Neural progenitor cell (in vitro differentiated cells): Measurements from ENCODE around the gene BHLHA9. TPM values are rescaled to one million over a fixed set of nuclear protein-coding genes. Genes with fewer than 3 reads are reported as not detected.

Experiments used
- DNase-seq: peaks from one replicate; pipeline ENCODE4 v3.0.0-alpha.2; 2016; ENCODE audit warnings: low spot score
- H2AFZ ChIP-seq: fragments of 200-600 bp; sonication (generic); replicated peaks from 2 replicates; pipeline ENCODE4 v1.6.1; 2016; ENCODE audit warnings: antibody characterized with exemption
- H3F3A ChIP-seq: fragments of 200-600 bp; sonication (generic); 2 replicates; pipeline ENCODE4 v1.6.1; 2016; ENCODE audit warnings: antibody characterized with exemption, low read depth
- H3K27ac ChIP-seq: fragments of 200-600 bp; sonication (generic); 2 replicates; pipeline ENCODE4 v1.5.1; 2016; ENCODE audit warnings: mild to moderate bottlenecking
- H3K27me3 ChIP-seq: fragments of 200-600 bp; sonication (generic); 2 replicates; pipeline ENCODE4 v1.6.1; 2016; ENCODE audit warnings: mild to moderate bottlenecking, moderate library complexity
- H3K36me3 ChIP-seq: fragments of 200-600 bp; sonication (generic); 2 replicates; pipeline ENCODE4 v1.5.1; 2016
- H3K4me1 ChIP-seq: fragments of 200-600 bp; sonication (generic); 2 replicates; pipeline ENCODE4 v1.6.1; 2016; ENCODE audit warnings: mixed run types
- H3K4me2 ChIP-seq: fragments of 200-600 bp; sonication (generic); 2 replicates; pipeline ENCODE4 v1.6.1; 2016
- H3K4me3 ChIP-seq: fragments of 200-600 bp; sonication (generic); 2 replicates; pipeline ENCODE4 v1.5.1; 2016
- H3K79me2 ChIP-seq: fragments of 200-600 bp; sonication (generic); 2 replicates; pipeline ENCODE4 v1.6.1; 2016; ENCODE audit warnings: low read depth
- H3K9ac ChIP-seq: fragments of 200-600 bp; sonication (generic); 2 replicates; pipeline ENCODE4 v1.6.1; 2016
- H3K9me3 ChIP-seq: fragments of 200-600 bp; sonication (generic); 2 replicates; pipeline ENCODE4 v1.5.1; 2016; ENCODE audit warnings: low read depth
- H4K20me1 ChIP-seq: fragments of 200-600 bp; sonication (generic); 2 replicates; pipeline ENCODE4 v1.6.1; 2016; ENCODE audit warnings: low read depth
- H3K27ac Mint-ChIP-seq: 3 replicates; pipeline ENCODE4 v1.8.0; 2021; ENCODE audit warnings: mixed read lengths
- H3K27me3 Mint-ChIP-seq: 2 replicates; pipeline ENCODE4 v1.8.0; 2022; ENCODE audit warnings: low read depth, mild to moderate bottlenecking, inconsistent platforms, moderate library complexity, mixed read lengths; ENCODE audit not compliant: insufficient read depth
- H3K36me3 Mint-ChIP-seq: 3 replicates; pipeline ENCODE4 v1.8.0; 2021; ENCODE audit warnings: mixed read lengths
- H3K4me1 Mint-ChIP-seq: 3 replicates; pipeline ENCODE4 v1.8.0; 2021; ENCODE audit warnings: mixed read lengths
- H3K4me3 Mint-ChIP-seq: 3 replicates; pipeline ENCODE4 v1.8.0; 2021; ENCODE audit warnings: mild to moderate bottlenecking, moderate library complexity, mixed read lengths
- H3K9me3 Mint-ChIP-seq: 3 replicates; pipeline ENCODE4 v1.8.0; 2020; ENCODE audit warnings: mixed read lengths
- CTCF ChIP-seq: fragments of 200-600 bp; sonication (generic); IDR thresholded peaks from 2 replicates; pipeline ENCODE4 v1.5.1; 2017; ENCODE audit warnings: antibody characterized with exemption, mild to moderate bottlenecking
- EZH2 ChIP-seq: fragments of 200-600 bp; sonication (generic); IDR thresholded peaks from 2 replicates; pipeline ENCODE4 v1.6.1; 2017; ENCODE audit warnings: antibody characterized with exemption, mild to moderate bottlenecking, moderate library complexity
- EZH2phosphoT487 ChIP-seq: fragments of 200-600 bp; sonication (generic); IDR thresholded peaks from 2 replicates; pipeline ENCODE4 v1.6.1; 2017; ENCODE audit warnings: antibody characterized with exemption
- total RNA-seq: library from RNA; depleted of rRNA; stranded (reverse); fragments of >200 nt; gene quantifications from 2 replicates; pipeline ENCODE4 v1.2.3, GENCODE V29; 2015; ENCODE audit warnings: low replicate concordance

BHLHA9 gene
- total RNA-seq, 1 donor from 2014 or later, result not detected

GRCh38 chr17:1312261-1312870 lies 42.1 kb downstream of the BHLHA9 start:
- Mint-ChIP-seq H3K27me3 (peaks cover 19% of the 10 kb centered on the region), H3K27ac (no peak overlapping the region), H3K36me3 (no peaks in the 10 kb centered on the region), H3K4me3 (no peak overlapping the region), H3K9me3 (no peaks in the 10 kb centered on the region), H3K4me1 (peaks cover 9% of the 10 kb centered on the region)
- TF ChIP-seq CTCF (no peak), EZH2 (no peak), EZH2phosphoT487 (no peak)
- Histone ChIP-seq H3K79me2 (no peaks in the 10 kb centered on the region), H3F3A (no peaks in the 10 kb centered on the region), H3K9me3 (no peaks in the 10 kb centered on the region), H2AFZ (peak overlapping the region; percentile 72), H3K36me3 (no peaks in the 10 kb centered on the region), H3K4me2 (peak overlapping the region; percentile 47), H4K20me1 (no peaks in the 10 kb centered on the region), H3K27me3 (peaks cover 12% of the 10 kb centered on the region), H3K27ac (no peak overlapping the region), H3K4me3 (no peak overlapping the region), H3K4me1 (peaks cover 9% of the 10 kb centered on the region), H3K9ac (no peak overlapping the region)
- DNase-seq, result peak; percentile 84

GRCh38 chr17:1313270-1314005 lies 43.2 kb downstream of the BHLHA9 start:
- Histone ChIP-seq H4K20me1 (no peaks in the 10 kb centered on the region), H3K27me3 (peaks cover 7% of the 10 kb centered on the region), H3K4me1 (peaks cover 9% of the 10 kb centered on the region), H3K4me3 (no peak overlapping the region), H3K9ac (no peak overlapping the region), H3K36me3 (no peaks in the 10 kb centered on the region), H3K79me2 (no peaks in the 10 kb centered on the region), H2AFZ (no peak overlapping the region), H3K9me3 (no peaks in the 10 kb centered on the region), H3K27ac (no peak overlapping the region), H3K4me2 (no peak overlapping the region), H3F3A (no peaks in the 10 kb centered on the region)
- Mint-ChIP-seq H3K4me1 (peaks cover 9% of the 10 kb centered on the region), H3K9me3 (no peaks in the 10 kb centered on the region), H3K36me3 (no peaks in the 10 kb centered on the region), H3K27ac (peak overlapping the region; percentile 76), H3K4me3 (no peak overlapping the region), H3K27me3 (peaks cover 14% of the 10 kb centered on the region)
- no peak for DNase-seq
- TF ChIP-seq CTCF (no peak), EZH2phosphoT487 (no peak), EZH2 (no peak)

GRCh38 chr17:1315409-1315808 lies 45.2 kb downstream of the BHLHA9 start:
- Histone ChIP-seq H3K4me3 (no peak overlapping the region), H3K36me3 (no peaks in the 10 kb centered on the region), H2AFZ (no peak overlapping the region), H4K20me1 (no peaks in the 10 kb centered on the region), H3K27me3 (peaks cover 7% of the 10 kb centered on the region), H3K27ac (no peak overlapping the region), H3F3A (no peaks in the 10 kb centered on the region), H3K4me2 (no peak overlapping the region), H3K9me3 (no peaks in the 10 kb centered on the region), H3K4me1 (peaks cover 9% of the 10 kb centered on the region), H3K79me2 (no peaks in the 10 kb centered on the region), H3K9ac (no peak overlapping the region)
- TF ChIP-seq EZH2 (no peak), EZH2phosphoT487 (no peak), CTCF (no peak)
- Mint-ChIP-seq H3K27ac (no peak overlapping the region), H3K27me3 (peaks cover 14% of the 10 kb centered on the region), H3K36me3 (no peaks in the 10 kb centered on the region), H3K9me3 (no peaks in the 10 kb centered on the region), H3K4me1 (peaks cover 9% of the 10 kb centered on the region), H3K4me3 (peak overlapping the region; percentile 31)
- DNase-seq, result no peak
